ENCODE results near the gene TPST2. TPM values are rescaled to one million over a fixed set of nuclear protein-coding genes. Genes with fewer than 3 reads are reported as not detected.

Gene TPST2
- total RNA-seq (2014; rRNA removed; shearing (Covaris generic); ENCODE audit: low replicate concordance), result 17.3 and 31.2 TPM in 2 replicates

GRCh38 chr22:26589845-26590736, at the start of gene TPST2:
Gene TPST2, minus strand, starts transcription at chr22:26590132. Its CDS starts 48,502 bp downstream, at chr22:26541630.
- in situ Hi-C loops (cut with HindIII; ENCODE audit: low pct_unique_long_range_greater_than_20kb, low sequenced_read_pairs), result no loop called here
- DNase-seq (ENCODE audit: low read depth), result peak; percentile 62

GRCh38 chr22:26636296-26636695, 46.4 kb upstream of the TPST2 start:
- in situ Hi-C loops (cut with HindIII; ENCODE audit: low pct_unique_long_range_greater_than_20kb, low sequenced_read_pairs), result no loop called here

GRCh38 chr22:26635117-26635516, 45.2 kb upstream of the TPST2 start:
- in situ Hi-C loops (cut with HindIII; ENCODE audit: low pct_unique_long_range_greater_than_20kb, low sequenced_read_pairs), result no loop called here
- no peak for DNase-seq (ENCODE audit: low read depth)

More at GRCh38 chr22:26636296-26636695, 46.4 kb upstream of the TPST2 start:
- DNase-seq (ENCODE audit: low read depth), result no peak

- DNase-seq (ENCODE audit: low read depth), result no peak
- in situ Hi-C loops (cut with HindIII; ENCODE audit: low pct_unique_long_range_greater_than_20kb, low sequenced_read_pairs), result no loop called here
Measured at GRCh38 chr22:26634189-26634588, 44.3 kb upstream of the TPST2 start.

- DNase-seq (ENCODE audit: low read depth), result no peak
Measured at GRCh38 chr22:26632422-26633155, 42.7 kb upstream of the TPST2 start.

GRCh38 chr22:26631282-26631681, 41.4 kb upstream of the TPST2 start:
- DNase-seq (ENCODE audit: low read depth), result no peak
- in situ Hi-C loops (cut with HindIII; ENCODE audit: low pct_unique_long_range_greater_than_20kb, low sequenced_read_pairs), result no loop called here

More at GRCh38 chr22:26632422-26633155, 42.7 kb upstream of the TPST2 start:
- in situ Hi-C loops (cut with HindIII; ENCODE audit: low pct_unique_long_range_greater_than_20kb, low sequenced_read_pairs), result no loop called here

GRCh38 chr22:26629988-26630761, 40.2 kb upstream of the TPST2 start:
- DNase-seq (ENCODE audit: low read depth), result no peak
- in situ Hi-C loops (cut with HindIII; ENCODE audit: low pct_unique_long_range_greater_than_20kb, low sequenced_read_pairs), result no loop called here

GRCh38 chr22:26624803-26625202, 34.9 kb upstream of the TPST2 start:
- in situ Hi-C loops (cut with HindIII; ENCODE audit: low pct_unique_long_range_greater_than_20kb, low sequenced_read_pairs), result no loop called here
- no peak for DNase-seq (ENCODE audit: low read depth)

- in situ Hi-C loops (cut with HindIII; ENCODE audit: low pct_unique_long_range_greater_than_20kb, low sequenced_read_pairs), result no loop called here
- no peak for DNase-seq (ENCODE audit: low read depth)
Measured at GRCh38 chr22:26623984-26624383, 34.1 kb upstream of the TPST2 start.

GRCh38 chr22:26621663-26622062, 31.7 kb upstream of the TPST2 start, which contains the start of gene CRYBA4:
Gene CRYBA4, plus strand, starts transcription at chr22:26621963. Its CDS starts 634 bp downstream, at chr22:26622597.
- DNase-seq (ENCODE audit: low read depth), result no peak

GRCh38 chr22:26620197-26620596, 30.3 kb upstream of the TPST2 start:
- in situ Hi-C loops (cut with HindIII; ENCODE audit: low pct_unique_long_range_greater_than_20kb, low sequenced_read_pairs), result no loop called here
- DNase-seq (ENCODE audit: low read depth), result no peak

More at GRCh38 chr22:26621663-26622062, 31.7 kb upstream of the TPST2 start, which contains the start of gene CRYBA4:
- in situ Hi-C loops (cut with HindIII; ENCODE audit: low pct_unique_long_range_greater_than_20kb, low sequenced_read_pairs), result no loop called here

GRCh38 chr22:26619510-26619909, 29.6 kb upstream of the TPST2 start:
- in situ Hi-C loops (cut with HindIII; ENCODE audit: low pct_unique_long_range_greater_than_20kb, low sequenced_read_pairs), result no loop called here
- no peak for DNase-seq (ENCODE audit: low read depth)

- DNase-seq (ENCODE audit: low read depth), result no peak
- in situ Hi-C loops (cut with HindIII; ENCODE audit: low pct_unique_long_range_greater_than_20kb, low sequenced_read_pairs), result no loop called here
Measured at GRCh38 chr22:26618455-26618854, 28.5 kb upstream of the TPST2 start.

- in situ Hi-C loops (cut with HindIII; ENCODE audit: low pct_unique_long_range_greater_than_20kb, low sequenced_read_pairs), result no loop called here
Measured at GRCh38 chr22:26617271-26618199, 27.6 kb upstream of the TPST2 start, which contains the start of gene CRYBB1. Gene CRYBB1, minus strand, starts transcription at chr22:26618027. Its CDS starts 1,708 bp downstream, at chr22:26616319.

GRCh38 chr22:26616650-26617049, 26.7 kb upstream of the TPST2 start:
- DNase-seq (ENCODE audit: low read depth), result no peak
- in situ Hi-C loops (cut with HindIII; ENCODE audit: low pct_unique_long_range_greater_than_20kb, low sequenced_read_pairs), result no loop called here

More at GRCh38 chr22:26617271-26618199, 27.6 kb upstream of the TPST2 start, which contains the start of gene CRYBB1:
- no peak for DNase-seq (ENCODE audit: low read depth)

GRCh38 chr22:26615830-26616435, 26.0 kb upstream of the TPST2 start:
- in situ Hi-C loops (cut with HindIII; ENCODE audit: low pct_unique_long_range_greater_than_20kb, low sequenced_read_pairs), result no loop called here
- DNase-seq (ENCODE audit: low read depth), result no peak

GRCh38 chr22:26615149-26615548, 25.2 kb upstream of the TPST2 start:
- in situ Hi-C loops (cut with HindIII; ENCODE audit: low pct_unique_long_range_greater_than_20kb, low sequenced_read_pairs), result no loop called here
- no peak for DNase-seq (ENCODE audit: low read depth)

All from Caki2 (cell line).